KOPT-K1 (cell line): ENCODE data around the gene CNGA3.
"Not testable (repeated sequence)": the region's sequence is repeated elsewhere in the genome, so short reads cannot be mapped to it uniquely, and the experiment has no call there.

Source experiments
- H3K27ac ChIP-seq: fragments of 200-600 bp; sonication (generic); 2 replicates; pipeline ENCODE4 v1.5.1; 2016; ENCODE audit warnings: antibody characterized with exemption, mild to moderate bottlenecking, low read depth, low read length; ENCODE audit not compliant: poor library complexity, severe bottlenecking
- H3K36me3 ChIP-seq: fragments of 200-600 bp; sonication (generic); 2 replicates; pipeline ENCODE4 v1.5.1; 2017; ENCODE audit warnings: antibody characterized with exemption, mild to moderate bottlenecking, low read length, moderate library complexity; ENCODE audit not compliant: insufficient read depth
- H3K9me3 ChIP-seq: fragments of 200-600 bp; sonication (generic); 2 replicates; pipeline ENCODE4 v1.5.1; 2017; ENCODE audit warnings: antibody characterized with exemption, low read length, mild to moderate bottlenecking; ENCODE audit not compliant: insufficient read depth, poor library complexity, severe bottlenecking

CNGA3 gene

DNA sequence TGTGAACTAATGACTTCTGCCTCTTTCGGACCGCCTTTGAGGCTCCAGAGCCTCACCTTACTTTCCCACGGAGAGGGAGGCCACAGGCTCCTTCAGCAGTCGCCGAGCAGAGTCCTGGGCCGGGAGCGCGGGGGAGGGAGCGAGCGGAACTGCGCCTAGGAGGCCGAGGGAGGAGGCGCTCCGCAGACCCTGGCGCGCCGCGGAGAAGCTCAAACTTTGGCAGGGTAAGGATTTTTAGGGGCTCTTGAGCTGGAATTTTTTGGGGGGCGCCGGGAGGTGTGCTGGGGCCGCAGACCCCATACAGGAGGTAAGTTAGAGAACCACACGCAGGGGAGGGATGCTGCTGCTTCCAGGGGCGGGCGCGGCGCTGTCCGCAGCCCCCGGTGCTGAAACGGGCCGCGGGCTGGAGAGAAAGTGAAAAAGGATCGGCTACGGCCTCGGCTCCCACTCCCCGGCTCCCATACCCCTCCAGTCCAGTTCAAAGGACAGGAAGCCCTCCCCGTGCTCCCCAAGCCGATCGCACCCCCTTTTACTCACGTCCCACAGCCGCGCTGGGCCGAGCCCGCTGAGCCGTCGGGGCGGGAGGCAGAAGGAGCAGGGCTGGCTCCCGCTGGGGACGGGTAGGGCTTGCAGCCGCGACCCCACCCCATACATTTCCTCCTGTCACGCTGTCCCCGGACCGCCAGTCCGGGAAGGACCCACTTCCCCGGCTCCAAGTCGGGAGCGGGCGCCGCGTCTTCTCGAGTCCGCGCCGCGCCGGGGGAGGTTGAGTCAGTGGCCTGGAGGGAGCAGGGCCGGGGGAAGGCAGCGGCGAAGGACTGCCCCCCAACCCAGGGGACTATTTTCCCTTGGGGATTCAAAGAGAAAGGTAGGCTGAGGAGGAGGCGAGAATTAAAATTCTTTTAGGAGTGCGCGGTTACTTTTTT lies at the start of gene CNGA3:
CNGA3 (plus strand) TSS at position 146 of the 926 bp plus-strand sequence. CDS start 23,520 bp downstream, outside the sequence.
- peaks cover 14% of the 10 kb centered on the region for H3K9me3 ChIP-seq
- H3K27ac ChIP-seq: no peak within 1 kb of the TSS
- H3K36me3 ChIP-seq: no peaks in the 10 kb centered on the region

DNA sequence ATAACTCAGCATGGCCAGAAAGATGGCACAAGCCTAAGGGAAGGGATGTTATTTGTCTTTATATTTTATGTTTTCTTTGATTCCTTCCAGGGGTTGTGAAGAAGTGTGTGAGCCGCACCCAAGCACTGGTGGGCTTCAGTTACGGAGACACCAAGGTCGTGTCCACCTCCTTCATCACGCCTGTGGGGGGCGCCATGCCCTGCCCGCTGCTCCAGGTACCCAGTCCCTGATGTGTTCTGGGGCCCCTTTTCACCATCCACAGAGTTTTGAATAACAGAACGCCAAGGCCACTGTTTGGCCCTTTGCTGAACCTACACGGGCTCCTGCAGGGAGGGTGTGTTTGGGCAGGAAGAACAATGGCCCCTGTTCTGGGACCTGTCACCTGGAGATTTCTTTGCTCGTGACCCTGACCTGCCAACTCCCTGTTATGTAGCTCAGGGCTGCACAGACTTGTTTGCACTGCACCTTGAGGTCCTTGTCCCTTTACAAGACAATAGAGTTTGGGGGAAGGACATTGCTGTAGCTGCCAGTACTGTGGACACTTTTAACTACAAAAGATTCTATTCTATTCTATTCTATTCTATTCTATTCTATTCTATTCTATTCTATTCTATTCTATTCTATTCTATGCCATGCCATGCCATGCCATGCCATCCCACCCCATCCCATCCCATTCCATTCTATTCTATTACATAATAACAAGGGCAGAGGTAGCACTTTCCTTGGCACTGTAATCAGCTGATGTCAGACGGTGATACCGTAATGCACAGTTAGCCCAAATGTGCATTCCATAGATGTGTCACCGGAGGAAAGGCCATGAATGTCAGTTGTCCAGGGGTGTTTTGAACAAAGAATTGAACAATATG lies 48.2 kb upstream of the CNGA3 start:
- Histone ChIP-seq H3K36me3 (no peaks in the 10 kb centered on the region), H3K27ac (no peak overlapping the region), H3K9me3 (no peaks in the 10 kb centered on the region)

DNA sequence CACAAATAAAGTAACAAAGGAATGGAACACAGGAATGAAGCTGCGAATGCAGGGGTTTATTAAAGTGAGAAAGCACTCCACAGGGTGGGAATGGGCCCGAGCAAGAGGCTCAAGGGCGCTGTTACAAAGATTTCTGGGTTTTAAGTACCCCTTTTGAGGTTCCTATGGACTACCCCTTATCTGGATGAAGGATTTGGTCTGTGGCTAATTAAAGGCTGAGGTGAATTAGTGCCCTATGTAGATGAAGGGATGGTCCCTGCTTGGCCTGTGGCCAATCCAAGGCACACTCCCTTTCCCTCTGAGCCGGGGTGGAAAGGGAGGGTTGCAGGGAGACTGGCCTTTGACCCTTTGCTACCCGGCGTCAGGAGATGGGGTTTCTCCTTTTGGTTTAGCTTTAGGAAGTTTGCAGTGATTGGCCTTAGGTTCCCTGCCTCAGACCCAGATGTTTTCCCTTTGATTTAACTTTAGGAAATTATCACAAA lies 47.5 kb upstream of the CNGA3 start:
- no peaks in the 10 kb centered on the region for H3K9me3 ChIP-seq
- no peaks in the 10 kb centered on the region for H3K36me3 ChIP-seq
- no peak overlapping the region for H3K27ac ChIP-seq

DNA sequence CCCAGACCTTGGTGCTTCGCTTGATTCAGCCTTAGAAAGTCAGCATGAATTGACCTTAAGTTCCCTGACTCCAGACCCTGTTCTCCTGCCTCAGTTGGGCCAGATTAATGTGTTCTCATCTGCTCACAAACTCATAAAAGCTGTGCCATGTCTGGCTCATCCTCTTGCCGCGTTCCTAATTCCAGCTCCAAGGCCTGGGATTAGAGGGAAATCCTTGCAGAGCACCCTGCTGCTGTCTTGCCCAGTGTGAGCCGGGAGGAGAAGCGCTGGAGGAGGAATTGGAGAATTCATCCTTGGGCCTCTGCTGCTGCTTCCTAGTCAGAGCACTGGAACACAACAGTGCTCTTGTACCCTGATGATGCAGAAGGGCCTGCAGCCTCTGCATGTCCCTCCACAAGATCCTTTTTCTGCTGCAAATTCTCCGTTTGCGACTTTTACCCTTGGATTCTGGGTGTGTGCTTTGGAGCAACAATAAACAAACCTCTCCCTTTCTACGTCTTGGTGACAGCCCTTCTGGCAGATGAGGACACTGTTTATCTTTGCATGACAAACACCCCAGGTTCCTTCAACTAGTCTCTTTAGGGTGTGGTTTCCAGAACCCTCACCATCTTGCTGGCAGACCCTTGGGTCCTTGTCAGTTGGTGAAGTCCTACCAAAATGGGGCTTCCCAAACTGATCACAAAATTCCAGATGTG lies 46.9 kb upstream of the CNGA3 start:
- Histone ChIP-seq H3K27ac (no peak overlapping the region), H3K9me3 (no peaks in the 10 kb centered on the region), H3K36me3 (no peaks in the 10 kb centered on the region)

DNA sequence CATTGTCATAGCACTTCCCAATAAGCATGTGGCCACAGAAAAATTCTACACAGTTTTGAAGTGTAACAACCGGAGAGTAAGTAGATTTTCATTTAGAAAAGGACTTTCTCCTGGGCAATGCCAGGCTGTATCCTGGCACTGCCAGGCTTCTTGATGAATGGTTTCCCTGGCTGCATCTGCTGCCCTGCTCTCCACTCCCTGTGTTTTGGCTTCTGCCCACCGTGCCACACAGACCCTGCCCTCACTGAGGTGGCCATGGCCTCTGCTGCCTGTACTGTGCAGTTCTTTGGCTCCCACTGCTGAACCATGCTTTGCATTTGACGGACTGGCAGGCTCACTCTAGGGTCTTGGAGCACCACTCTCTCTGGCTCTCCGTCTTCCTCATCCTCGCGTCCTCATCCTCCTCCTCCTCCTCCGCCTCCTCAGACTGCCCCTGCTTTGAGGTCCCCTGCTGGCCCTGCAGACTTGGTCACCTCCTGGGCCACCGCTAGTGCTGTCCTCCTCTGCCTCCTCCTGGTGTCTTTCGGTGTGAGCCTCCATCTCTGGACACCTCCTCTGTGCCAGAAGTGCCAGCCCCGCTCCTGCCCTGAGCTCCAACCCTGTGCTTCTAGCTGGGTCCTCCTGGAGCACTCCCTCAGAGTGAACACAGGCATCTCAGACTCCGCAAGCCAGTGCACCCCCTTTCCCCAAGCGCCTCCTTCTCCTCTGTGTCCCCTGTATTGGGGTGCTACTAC lies 45.9 kb upstream of the CNGA3 start:
- Histone ChIP-seq H3K36me3 (no peaks in the 10 kb centered on the region), H3K27ac (no peak overlapping the region), H3K9me3 (no peaks in the 10 kb centered on the region)

DNA sequence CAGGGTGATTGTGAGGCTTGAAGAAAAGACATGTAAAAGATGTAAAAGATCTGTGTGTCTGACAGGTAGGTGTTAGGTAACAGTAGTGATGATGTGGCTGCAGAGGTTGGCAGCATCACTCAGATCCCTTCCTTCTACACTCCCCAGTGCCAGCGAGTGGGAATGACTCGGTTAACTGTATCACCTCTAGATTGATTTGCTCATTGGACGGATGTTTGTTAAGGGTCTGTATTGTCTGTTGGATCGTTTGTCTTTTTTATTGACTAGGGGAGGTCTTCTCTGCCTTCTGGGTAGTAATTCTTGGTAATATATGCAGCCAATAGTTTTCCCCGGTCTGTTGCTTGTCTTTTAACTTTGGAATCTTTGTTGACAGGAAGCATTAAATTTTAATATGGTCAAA lies 44.8 kb upstream of the CNGA3 start:
- H3K9me3 ChIP-seq: no peaks in the 10 kb centered on the region
- H3K36me3 ChIP-seq: no peaks in the 10 kb centered on the region
- no peak overlapping the region for H3K27ac ChIP-seq

DNA sequence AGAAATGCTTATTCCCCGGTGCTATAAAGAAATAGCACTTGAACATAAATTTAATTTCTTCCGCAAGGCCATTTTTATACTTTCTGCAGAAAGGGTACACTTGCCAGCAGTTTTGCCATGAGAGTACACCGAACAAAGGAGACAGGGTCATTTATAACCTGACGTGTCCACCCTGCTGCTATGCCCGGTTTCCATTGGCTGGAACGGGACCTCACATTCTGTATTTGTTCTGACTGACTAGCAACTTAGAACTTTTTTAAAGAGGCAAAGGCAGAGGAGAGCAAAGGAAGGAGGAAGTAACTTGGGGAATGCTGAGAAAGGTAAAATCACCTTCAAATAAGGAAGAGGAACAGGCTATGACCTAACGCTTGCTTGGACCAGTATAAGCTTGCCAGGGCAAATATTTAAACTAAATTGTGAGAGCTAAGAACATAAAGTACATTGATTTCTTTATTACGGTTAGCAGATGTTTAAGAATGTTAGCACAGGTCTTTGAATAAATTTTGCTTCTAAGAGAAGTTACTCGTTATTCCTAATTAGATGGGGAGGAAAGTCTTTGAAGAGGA lies 39.0 kb upstream of the CNGA3 start:
- H3K9me3 ChIP-seq, H3K27ac ChIP-seq, H3K36me3 ChIP-seq: not testable (repeated sequence)

DNA sequence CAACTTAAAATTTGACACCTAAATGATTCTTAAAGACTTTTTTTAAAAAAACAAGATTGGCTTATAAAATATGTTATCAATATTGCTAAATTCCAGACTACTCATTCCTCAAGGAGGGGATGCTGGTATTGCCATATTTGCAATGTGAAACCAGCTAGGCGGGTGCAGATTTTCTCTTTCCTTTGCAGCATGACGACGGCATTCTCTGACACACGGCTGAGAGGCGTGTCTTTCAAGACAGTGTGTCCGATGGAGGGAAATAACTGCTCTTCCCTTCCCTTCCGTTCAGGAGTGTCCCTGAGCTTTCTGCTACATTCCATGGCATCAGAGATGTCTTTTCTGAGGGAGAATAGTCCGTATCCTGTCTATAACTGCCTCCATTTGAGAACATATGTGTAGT lies 38.2 kb upstream of the CNGA3 start:
- Histone ChIP-seq H3K27ac (no peak overlapping the region), H3K36me3 (no peaks in the 10 kb centered on the region), H3K9me3 (no peaks in the 10 kb centered on the region)

DNA sequence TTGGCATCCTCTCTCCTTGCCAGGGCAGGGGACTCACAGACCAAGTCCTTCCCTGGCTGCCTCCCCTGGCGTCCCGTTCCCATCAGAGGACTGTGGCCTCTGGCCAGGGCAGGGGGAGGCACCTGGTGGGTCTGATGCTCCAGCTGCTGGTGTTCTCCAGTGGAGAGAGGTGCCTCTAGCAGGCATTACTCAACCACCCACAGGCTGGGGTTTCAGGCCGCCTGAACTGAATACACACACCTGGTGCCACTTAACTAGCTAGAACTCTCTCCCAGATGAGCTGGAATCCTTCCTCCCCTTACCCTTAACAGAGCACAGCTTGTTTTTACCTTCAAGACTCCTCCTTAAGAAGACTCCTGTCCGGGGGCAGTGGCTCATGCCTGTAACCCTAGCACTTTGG lies 37.7 kb upstream of the CNGA3 start:
- Histone ChIP-seq H3K9me3 (no peaks in the 10 kb centered on the region), H3K27ac (no peak overlapping the region), H3K36me3 (no peaks in the 10 kb centered on the region)

DNA sequence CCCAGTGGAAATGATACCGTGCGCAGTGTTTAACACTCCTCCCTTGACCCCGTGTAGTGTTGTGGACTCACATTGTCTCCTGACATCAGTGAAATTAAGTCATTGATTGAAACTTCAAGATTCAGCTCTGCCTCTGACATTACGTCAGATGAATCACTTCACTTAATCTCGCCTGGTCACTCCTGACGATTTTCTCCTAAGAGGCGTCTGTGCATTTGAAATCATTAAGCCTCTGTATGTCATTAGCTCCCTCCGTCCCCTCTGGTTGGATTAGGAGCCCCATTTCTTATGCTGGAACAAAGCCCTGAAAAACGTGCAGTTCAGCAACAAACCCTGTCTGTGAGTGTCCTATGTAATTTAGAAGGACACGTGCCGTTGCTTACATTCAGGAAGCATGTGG lies 36.7 kb upstream of the CNGA3 start:
- no peaks in the 10 kb centered on the region for H3K36me3 ChIP-seq
- H3K9me3 ChIP-seq: no peaks in the 10 kb centered on the region
- no peak overlapping the region for H3K27ac ChIP-seq

DNA sequence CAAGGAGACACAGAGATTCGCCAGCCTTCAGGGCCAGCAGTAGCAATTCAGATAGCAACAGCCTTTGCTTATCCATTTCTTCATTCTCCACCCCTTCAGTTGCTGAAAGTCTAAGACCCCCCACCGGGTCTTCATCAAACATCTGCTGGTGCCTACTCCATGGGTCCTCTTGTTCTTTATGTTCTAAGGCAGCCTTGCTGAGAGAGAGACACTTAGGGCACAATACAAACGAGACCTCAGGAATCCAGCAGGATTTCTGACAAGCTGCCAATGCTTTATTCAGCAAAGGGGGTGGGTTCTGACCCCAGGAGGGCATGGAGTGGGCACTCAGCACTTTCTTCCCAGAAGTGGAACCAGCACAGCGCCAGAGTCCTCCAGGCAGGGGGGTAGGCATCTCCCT lies 36.2 kb upstream of the CNGA3 start:
- Histone ChIP-seq H3K36me3 (no peaks in the 10 kb centered on the region), H3K9me3 (no peaks in the 10 kb centered on the region), H3K27ac (no peak overlapping the region)

DNA sequence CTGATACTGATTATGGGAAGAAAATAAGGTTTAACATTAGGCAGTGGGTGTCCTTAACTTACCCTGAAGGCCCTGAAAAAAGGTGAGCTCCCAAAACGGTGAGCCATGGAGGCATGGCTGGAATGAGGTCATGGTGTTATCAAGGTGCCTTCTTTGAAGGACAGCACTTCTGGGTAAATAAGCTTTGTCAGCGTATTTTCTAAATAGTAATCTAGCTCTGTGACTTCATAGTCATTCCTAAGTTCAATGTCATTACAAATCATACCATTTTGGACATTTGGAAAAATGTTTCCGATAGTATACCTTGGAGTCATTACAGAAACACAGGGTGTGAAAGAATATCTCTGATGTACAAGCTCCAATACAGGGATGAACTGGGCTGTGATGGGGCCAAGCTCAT lies 35.2 kb upstream of the CNGA3 start:
- Histone ChIP-seq H3K9me3 (no peaks in the 10 kb centered on the region), H3K36me3 (no peaks in the 10 kb centered on the region), H3K27ac (no peak overlapping the region)

DNA sequence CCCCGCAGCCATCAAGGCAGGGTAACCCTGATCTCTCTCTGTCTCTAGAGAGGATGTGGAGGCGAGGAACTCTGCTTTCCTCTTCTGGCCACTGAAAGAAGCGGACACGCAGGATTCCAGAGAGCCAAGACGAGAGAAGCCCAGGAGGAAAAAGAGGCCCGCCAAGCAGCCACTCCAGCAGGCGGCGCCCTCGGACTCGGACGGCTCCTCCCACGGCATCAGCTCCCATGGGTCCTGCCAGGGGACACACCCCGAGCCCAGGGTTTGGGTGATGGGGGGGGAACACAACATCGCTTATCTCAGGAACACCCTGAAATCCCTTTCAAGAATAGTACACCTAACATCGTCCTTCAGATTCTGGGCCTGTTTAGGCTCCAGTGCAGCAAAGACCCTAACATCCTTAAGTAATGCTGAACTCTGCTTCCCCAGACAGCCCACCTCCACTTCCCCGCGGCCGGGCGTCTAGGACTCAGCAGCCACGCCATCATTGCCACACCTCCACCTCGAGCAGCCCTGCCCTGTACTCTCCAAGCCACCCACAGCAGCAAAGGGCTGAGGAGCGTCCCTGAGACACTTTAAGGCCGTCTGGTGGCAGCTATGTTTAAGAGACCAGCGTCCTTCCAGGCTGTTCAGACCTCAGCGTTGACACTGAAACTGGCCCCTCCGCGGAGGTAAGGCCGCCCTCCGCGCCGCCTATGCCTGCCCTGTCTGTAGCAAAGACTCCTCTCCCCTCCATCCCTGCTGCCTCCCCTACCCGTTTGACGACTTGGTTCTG lies 34.3 kb upstream of the CNGA3 start:
- Histone ChIP-seq H3K27ac (no peak overlapping the region), H3K9me3 (no peaks in the 10 kb centered on the region), H3K36me3 (no peaks in the 10 kb centered on the region)
